HG03060 (cell line): ENCODE results near the gene ABCA2.
"Not testable (repeated sequence)": the region's sequence is repeated elsewhere in the genome, so short reads cannot be mapped to it uniquely, and the experiment has no call there.

Experiments used
- ATAC-seq: cut with Tn5 transposase; IDR thresholded peaks from one replicate; pipeline ENCODE4 v1.9.1; 2021; ENCODE audit warnings: low read depth, moderate number of reproducible peaks; ENCODE audit not compliant: unreplicated experiment

The ABCA2 gene

DNA sequence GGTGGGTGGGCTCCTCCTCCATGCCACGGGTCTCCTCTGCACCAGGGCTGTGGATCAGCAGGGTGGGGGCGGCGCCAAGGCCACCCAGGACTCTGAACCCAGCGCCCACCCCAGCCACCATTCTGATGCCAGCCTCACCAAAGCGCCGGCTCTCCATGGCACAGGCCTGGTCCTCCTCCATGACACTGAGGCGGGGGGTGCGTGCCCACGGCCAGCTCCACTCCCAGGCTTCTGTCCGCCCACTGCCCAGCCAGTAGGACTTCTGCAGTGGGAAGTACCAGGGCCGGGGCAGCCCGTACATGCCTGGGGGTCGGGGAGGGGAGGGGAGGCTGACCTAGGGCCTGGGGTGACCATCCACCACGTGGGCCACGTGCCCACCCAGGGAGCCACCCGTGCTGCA is 11.6 kb downstream of the ABCA2 start:
- no peak for ATAC-seq

DNA sequence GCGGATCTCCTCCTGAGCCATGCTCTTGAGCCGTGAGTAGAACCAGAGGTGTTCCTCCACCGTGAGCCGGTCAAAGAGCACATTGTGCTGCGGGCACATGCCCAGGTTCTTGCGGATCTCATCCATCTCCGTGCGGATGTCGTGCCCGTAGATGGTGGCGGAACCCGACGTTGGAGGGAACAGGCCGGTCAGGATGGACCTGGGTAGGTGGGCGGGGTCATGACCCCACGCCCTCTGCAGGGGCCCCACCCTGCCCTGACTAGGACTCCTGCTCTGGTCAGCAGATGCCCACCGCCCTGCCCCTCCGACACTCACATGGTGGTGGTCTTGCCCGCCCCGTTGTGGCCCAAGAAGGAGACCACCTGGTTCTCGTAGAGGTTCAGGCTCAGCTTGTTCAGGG is 12.1 kb downstream of the ABCA2 start:
- no peak for ATAC-seq

DNA sequence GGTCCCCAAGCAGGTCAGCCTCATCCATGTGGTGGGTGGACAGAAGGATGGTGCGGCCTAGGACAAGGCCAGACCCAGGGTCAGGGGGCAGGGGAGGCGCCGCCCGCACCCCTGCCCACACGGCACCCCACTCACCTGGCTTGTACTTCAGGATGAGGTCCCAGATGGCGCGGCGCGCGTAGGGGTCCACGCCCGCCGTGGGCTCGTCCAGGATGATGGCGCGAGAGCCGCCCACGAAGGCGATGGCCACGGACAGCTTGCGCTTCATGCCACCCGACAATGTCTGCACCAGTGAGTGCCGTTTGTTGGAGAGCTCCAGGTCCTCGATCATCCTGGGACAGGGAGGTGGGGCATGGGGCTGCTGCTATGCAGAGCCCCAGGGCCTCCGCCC is 12.5 kb downstream of the ABCA2 start:
- ATAC-seq: no peak

DNA sequence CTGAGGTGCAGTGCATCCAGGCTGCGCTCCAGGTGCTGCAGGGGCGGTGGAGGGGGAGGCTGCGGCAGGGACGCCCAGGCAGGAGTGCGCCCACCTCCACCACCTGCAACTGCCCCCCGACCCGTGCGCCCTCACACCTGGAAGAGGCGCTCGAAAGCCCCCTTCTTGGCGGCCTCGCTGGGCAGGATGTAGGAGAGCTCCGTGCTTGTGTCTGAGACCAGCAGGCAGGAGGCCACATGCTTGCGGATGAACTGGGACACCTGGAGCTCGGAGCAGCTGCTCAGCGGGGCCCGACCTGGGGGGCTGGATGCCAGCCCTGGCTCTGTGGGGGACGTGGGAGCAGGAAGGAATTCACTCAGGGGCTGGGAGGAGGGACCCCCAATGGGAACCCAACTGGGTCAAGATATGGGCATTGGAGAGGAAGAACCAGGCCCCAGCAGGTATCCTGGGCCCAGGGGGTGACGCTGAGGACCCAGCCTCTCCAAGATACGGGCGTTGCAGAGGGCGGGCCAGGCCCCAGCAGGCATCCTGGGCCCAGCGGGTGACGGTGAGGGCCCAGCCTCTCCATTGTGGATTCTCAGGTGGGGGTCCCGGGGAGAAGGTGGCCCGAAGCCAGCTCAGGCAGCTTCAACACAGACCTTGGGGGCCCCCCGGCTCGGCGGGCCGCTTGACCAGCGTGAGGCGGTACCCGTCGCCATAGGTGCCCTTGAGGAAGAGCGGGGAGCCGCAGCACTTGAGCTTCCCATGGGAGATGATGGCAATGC is 13.1 kb downstream of the ABCA2 start:
- no peak for ATAC-seq

DNA sequence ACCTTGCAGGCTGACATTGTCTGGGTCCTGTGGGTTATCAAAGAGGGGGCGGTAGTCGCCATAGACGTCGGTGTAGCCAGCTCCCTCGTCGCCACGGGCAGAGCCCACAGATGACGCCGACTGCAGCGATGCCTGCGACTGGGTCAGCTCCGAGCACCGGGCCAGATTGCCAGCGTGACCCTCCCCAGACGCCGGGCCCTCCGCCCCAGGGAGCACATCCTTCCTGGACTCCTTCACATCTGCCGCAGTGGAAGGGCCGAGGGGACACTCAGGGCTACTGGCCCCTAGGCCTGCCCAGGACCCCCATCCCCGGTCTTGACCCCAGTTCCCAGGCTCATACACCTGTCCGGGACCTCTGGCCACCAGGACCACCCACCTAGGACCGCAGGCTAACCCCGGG is 13.9 kb downstream of the ABCA2 start:
- no peak for ATAC-seq

DNA sequence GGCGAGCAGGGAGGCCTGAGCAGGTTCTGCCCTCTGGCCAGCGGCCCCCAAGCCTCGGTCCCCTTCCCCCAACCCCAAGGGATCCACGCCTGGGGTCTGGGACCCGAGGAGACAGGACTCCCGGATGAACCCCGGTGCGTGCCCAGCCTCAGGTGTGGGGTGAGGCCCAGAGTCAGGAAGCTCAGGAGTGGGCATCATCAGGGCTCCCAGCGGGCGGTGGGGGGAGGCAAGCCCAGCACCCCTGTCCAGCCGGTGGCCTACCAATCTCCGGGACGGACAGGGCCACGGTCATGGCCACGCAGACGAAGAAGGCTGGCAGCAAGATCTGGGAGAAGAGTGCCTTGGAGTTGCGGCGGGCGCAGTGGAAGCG is 14.5 kb downstream of the ABCA2 start:
- no peak for ATAC-seq

DNA sequence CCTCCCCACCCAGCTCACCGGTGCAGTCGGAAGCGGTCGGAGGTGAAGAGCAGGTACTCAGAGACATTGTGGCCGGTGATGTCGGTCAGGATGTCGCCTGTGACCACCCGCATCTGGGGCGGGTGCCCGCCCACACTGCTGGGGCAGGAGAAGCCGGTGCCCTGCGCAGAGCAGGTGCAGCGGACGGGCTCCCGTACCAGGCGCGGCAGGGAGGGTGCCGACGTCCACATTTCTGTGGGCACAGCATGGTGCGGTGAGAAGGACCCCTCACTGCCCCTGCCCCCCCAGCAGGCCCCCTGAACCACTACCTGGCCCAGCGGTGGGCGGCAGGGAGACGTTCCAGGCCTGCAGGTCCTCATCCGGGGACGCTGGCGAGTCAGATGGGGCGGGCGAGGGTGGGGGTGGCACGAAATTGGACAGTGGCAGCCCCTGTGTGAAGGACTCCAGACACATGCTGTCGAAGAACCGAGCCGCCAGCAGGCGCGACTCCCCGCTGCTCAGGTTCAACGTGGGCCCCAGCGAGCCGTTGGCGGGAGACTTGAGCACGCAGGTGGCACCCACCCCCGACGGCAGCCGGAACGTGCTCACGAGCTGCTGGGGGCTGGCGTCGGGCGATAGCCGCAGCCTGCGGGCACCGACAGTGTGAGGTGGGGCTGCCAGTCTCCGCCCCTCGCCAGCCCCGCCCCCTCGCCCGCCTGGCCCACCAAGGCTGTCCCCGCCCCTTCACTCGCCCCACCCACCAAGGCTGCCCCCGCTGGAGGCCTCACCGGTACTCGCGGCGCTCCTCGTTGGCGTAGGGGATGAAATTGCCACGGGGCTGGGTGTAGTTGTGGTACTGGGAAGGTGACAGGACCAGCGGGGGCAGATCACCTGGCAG is 15.1 kb downstream of the ABCA2 start:
- no peak for ATAC-seq

DNA sequence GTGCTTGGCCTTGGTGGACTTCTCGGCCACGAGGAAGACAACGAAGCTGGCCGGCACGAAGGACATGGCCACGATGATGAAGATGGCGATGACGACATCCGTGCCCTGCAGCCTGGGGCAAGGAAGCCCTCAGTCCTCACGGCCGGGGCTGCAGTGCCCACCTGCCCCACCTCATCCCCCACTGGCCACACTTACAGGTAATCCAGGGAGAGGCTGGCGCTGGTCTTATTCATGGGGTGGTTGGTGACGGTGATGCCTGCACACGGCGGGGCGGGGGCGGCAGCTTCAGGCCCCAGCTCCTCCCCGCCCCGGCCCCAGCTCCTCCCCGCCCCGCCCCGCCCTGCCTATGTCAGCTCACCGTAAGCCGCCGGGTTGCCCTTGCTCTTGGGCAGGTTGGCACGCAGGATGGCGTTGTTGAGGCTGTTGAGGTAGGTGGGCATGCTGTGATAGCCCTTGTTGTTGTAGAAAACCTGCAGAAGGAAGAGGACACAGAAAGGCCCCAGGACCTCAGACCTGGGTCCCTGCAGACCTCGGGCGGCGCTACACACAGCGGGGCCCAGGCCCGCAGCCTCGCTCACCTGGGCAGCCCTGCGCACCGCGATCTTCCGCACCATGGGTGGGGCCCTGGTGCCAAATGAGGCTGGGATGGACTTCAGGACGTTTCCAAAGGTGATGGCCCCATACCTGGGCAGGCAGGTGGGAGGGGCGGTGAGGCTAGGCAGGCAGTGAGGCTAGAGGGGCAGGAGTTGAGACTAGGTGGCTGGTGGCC is 15.9 kb downstream of the ABCA2 start:
- ATAC-seq: no peak

DNA sequence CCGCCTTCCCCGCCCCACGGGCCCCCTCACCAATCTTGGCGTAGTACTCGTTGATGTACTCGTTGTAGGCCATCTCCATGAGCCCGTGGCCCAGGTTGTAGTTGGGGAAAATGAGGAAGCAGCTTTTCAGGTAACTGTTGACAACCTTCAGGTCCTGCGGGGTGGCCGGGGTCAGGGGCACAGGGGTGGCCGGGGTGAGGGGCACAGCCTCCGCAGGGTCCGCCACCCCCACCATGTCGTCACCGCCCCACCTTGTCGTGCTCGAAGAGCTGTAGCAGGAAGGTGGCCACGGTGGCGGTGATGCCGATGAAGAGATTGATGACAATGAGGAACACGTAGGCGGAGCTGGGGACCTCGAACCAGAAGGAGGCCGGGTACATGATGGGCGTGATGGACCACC is 16.9 kb downstream of the ABCA2 start:
- no peak for ATAC-seq

DNA sequence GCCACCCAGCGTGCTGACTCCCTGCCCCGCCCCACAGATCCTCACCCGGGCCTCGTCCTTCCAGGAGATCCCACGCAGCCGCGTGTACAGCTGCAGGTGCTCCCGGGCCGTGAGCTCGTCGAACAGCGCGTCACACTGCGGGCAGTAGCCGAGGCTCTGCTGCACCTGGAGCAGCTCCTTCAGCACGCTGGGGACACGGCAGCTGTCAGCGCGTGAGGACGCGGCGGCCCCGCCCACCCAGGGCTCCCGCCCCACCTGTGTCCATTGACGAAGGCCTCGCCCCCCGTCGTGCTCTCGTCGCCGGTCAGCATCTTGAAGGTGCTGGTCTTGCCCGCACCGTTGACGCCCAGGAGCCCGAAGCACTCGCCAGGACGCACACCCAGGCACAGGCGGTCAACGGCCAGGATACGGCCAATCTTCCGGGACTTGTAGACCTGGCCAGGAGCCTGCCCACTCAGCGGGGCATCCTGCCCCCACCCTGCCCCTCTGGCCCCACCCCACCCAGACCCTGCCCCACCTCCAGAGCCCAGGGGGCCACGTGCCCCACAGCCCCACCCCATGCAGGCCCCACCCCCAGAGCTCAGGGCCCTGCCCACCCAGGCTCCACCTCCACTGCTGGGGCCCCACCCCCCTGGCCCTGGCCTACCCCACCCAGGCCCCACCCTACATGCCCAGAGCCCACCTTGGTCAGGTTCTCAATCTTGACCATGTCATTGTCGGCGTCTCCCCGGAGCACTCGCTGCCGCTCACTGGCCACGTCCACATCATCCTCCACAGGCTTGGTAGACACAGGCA is 17.9 kb downstream of the ABCA2 start:
- no peak for ATAC-seq

DNA sequence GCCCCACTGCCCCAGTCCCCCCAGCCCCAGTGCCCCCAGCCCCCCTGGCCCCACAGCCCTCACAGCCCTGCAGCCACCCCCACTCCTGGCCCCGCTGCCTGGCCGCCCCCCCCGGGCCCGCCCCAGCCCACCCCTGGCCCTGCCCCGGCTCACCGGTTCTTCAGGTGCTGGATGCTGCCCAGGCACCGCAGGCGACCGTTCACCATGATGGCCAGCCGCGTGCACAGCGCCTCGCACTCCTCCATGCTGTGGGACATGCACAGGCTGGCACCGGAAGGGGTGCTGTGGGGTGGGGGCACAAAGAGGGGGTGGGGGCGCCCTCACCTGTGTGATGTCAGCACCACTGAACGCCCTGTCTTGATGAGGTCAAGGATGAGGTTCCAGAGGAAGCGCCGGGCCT is 18.8 kb downstream of the ABCA2 start:
- ATAC-seq: no peak

DNA sequence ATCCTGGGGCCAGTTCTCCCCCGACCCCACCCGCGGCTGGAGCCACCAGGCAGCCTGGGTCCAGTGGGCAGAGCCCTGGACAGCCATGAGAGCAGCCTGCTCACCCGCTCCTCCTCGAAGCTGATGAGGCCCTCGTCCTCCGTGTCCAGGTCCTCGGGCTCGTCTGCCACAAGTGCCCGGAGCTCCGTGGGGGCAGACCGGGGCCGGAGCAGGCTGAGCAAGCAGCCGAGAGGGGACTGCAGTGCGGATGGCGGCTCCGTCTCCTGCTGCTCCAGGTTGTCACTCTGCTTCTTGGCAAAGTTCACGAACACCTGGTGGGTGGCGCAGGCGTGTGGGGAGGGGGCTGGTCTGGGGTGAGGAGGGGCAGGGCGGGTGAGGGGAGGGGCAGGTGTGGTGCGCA is 19.7 kb downstream of the ABCA2 start:
- no peak for ATAC-seq

DNA sequence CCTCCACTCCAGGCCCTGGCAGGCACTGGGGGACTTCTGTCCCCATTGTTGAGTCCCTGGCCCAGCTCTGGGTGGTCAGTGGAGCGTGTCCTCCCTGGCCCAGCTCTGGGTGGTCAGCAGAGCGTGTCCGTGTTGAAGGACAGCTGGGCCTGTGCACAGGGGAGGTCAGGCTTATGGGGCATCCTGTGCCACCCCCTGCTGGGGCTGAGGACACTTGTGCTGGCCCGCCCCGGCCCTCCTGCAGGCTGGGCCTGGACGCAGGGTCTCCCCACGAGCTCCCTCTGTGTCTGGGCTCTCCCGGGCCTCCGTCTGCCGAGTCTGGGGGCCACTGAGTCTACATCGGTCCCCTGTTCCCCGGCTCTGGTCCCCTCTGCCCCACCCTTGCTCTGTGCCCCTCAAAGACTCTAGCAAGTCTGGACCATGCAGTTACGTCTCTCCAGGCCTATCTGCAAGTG is 20.2 kb downstream of the ABCA2 start:
- no peak for ATAC-seq

DNA sequence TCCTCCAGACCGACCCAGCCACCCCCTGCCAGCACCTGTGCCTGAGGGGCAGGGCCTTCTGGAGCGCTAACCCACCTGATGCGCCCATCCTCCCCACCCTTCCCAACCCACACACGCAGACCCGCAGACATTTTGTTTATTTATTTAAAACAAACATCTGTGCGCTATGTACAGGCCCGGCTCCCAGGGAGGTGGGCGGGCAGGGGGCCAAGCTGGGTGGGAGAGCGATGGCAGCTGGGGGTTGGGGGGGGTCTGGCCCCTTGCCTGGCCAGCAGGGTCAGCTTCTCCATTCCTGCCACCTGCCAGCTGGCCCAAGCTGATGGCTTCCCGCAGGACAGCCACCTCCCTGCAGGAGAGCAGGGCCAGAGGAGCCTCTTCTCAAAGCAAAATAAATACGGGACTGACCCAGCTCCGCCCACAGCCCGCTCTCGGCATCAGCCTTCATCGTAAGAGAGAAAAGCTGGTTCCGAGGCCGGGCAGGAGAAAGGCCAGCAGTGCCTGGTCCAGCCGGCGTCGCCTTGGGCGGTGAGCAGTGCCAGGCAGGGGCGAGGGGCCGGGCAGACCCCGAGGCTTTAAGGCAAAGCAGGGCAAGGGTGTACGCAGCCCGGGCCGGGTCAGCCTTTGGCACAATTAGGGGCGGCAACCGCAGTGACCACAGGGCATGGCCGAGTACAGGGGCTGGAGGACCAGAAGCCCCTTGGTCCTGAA is 20.8 kb downstream of the ABCA2 start:
- no peak for ATAC-seq

DNA sequence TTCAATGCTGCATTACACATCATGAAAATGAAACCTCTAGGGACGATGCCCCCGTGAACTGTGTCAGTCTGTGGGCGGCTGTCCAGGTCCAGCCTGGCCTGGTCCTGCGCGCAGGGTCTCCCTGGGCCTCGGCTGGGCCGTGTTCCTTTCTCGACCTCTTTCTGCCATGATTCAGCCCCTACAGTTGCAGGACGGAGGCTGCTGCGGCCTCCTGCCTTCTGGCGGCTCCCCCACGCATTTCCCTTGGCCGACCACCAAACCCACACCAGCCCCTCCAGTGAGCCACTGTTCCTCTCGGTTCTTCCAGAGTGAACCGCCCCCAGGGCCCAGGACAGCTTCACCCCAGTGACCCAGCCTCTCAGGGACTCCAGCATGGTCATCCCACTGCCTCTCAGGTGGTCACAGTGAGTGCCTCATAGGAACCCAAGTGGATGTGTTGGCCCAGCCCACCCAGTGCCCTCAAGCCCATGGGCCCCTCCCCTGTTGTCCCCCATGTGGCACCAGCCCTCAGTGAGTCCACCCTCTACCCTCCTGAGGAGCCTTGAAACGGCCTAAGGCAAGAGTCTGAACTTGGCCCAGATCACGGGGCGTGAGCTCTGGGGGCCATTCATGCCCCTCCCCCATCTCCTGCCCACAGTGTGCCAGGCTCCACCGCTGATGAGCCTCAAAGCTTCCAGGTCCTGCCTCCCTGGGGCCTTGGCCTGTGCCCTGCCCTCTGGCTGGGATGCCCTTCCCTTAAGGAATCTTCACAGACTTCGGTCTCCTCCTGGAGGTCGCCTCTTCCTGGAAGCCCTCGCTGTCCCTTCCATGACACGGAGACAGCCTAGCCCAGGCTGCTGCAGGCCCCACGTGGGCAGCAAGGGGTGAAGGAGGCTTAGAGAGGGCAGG is 21.7 kb downstream of the ABCA2 start:
- no peak for ATAC-seq

DNA sequence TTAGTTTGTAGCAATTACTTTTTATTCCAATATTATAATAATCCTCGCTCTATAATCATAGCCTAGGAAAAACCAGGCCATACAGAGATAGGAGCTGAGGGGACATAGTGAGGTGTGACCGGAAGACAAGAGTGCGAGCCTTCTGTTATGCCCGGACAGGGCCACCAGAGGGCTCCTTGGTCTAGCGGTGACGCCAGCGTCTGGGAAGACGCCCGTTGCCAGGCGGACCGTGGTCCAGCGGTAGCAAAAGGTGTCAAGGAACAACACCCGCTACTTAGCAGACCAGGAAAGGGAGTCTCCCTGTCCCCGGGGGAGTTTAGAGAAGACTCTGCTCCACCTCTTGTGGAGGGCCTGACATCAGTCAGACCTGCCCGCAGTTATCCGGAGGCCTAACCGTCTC is 23.8 kb downstream of the ABCA2 start:
- not testable (repeated sequence) for ATAC-seq

DNA sequence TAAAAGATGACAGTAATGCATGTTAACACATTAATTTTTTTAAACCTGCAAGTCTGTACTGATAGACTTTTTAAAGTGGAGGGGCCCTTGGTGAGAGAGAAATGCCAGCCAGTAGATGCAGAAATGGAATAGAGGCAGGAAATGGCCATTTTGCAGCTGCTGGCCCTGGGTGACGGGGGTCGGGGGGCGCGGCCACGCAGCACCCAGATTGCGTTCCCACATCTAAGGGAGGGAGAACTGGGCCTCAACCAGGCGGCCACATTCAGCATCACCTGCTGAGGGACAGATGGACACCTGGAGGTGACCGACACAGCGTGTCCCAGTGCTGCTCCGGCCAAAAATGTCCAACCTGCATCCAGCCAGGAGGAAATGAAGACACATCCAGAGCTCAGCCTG is 25.4 kb downstream of the ABCA2 start:
- no peak for ATAC-seq

DNA sequence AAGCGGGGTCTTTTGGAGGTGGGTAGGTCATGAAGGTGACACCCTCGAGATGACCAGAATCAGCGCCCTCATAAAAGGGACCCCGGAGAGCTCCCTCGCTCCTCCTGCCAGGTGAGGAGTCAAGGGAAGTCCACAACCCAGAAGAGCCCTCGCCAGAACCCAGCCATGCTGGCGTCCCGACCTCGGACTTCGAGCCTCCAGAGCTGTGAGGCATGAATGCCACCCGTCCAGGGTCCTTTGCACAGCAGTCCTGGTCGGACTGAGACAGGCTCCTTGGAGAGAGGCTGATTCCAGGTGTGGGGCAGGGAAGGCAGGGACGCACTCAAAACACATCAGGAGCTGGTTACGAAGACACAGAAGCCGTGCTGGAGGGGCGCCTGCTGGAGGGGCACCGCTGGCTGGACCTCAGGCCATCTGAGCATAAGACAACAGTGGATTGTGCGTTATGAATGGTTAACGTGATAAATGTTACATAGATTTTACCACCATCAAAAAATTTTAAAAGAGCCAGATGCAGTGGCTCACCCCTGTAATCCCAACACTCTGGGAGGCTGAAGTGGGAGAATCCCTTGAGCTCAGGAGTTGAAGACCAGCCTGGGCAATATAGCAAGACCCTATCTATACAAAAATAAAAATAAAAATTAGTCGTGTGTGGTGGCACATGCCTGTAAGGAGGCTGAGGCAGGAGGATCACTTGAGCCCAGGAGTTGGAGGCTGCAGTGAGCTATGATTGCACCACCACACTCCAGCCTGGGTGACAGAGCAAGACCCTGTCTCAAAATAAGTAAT is 26.0 kb downstream of the ABCA2 start:
- no peak for ATAC-seq
